CD4-positive, alpha-beta T cell treated with Interleukin-1 beta for 1 hour (primary cell): ENCODE data around the gene SASH1.
A peak's percentile ranks its signal among the peaks of the same experiment; 100 is the strongest.

Experiments
- DNase-seq, 2 donors: peaks; one replicate each; pipeline ENCODE4 v3.0.0-alpha.2; 2020 to 2022

SASH1 gene

DNA sequence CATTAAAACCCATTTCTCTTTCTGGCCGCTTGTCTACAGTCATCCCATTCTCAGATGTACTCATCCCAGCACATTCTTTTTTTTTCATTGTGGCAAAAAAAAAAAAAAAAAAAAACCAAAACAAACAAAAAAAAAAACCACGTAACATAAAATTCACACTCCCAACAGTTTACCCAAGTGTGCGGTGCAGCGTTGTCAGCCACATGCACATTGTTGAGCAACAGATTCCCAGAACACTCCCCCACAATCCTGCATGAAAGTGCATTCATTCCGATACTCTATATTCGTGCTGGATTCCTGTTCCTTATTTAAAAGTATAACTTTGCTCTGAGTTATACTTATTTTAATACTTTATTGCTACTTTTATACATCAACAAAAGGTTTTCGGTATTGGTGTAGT is 96.0 kb downstream of the SASH1 start:
- DNase-seq, result no peak

DNA sequence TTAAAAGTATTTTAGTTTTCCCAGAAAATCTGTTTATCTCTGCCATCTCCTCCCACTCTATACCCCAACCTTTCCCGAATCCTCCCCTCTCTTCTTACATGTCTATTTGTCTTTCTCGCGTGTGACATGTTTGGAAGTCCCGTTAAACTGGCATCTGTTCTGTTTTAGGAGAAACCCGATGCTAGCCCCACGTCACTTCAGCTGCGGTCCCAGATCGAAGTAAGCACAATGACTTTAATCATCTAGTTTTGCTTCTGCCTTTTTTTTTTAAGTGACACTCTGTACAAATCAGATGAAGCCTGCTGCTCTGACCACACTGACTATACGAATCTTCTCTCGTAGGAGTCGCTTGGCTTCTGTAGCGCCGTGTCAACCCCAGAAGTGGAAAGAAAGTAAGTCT is 97.4 kb downstream of the SASH1 start:
- no peak for DNase-seq

DNA sequence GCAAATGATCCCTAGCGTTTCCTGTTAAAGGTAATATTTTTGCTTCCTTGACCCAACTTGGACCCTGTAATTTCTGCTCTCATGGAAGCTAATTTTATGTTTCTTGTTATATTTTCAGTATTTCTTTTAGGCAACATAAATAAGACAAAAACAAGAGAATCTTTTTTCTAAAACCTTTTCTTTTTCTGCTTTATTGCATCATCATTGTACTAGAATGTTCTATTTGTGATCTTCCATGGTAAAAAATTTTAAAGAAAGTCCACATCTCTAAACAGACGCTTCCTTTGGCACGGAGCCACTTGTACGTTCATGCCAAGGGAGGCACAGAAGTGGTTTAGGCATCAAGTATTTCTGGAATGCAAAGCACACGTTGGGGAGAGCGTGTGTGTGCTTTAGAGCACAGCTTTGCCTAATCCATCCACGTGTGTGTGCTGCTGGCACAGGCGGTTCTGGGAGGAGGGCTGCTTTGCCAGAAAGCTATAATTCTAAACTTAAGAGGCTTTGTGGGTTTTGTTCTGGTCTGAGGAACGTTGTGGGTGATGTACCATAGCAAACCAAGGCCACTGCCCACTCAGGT is 98.3 kb downstream of the SASH1 start:
- no peak for DNase-seq

DNA sequence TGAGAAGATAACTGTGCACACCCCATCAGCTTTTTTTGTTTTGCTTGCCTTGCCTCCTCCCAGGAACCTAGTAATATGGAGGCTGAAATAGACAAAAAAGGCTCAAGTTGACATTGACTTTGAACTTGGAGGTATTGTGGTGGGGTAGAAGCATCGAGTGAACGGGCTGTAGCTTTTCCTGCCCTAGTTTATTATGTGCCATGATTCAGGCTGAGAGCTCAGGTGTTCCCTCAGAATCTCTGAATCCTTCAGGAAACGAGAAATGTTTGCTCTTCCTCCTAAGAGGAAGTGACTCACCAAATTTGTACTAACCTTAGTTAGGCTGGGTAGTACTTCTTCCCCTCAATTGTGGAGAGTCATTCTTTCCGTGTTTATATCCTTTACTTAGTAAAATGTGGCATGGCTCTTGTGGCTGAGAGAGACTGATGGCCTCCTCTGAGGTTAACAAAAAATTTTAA is 98.8 kb downstream of the SASH1 start:
- DNase-seq, result no peak

DNA sequence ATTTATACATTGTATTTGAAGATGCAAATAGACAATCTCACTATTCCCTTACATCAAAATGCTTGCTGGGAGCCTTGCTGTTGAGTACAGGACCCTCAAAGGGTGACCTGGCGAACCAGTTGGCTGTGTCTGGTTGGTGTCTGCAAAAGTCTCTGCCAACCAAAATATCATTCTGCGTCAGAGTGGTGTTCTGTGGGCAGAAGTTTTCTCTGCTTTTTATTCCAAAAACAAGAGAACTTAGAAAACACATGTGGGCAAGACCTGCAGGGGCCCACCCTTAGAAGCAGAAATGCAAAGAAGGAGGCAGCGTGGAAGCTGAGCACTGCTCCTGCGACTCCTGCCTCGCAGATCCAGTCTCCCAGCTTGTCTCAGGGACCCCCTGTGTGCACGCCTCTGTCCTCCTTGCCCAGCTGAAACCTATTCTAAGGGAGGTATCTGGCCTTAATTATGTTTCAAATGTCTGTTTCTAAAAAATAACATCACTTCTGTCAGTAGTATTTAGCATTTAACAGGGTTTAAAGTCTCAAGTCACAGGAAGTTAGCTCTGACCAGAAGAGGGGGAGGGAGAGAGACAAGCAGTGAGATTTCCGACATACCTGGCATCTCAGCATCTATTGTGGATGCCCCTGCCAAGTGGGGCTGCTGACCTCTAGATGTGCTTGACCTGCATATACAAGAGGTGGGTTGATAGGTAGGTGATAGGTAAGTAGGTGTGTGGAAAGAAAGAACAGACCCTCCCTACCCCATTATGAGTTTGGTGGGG is 101.3 kb downstream of the SASH1 start:
- DNase-seq, result no peak

DNA sequence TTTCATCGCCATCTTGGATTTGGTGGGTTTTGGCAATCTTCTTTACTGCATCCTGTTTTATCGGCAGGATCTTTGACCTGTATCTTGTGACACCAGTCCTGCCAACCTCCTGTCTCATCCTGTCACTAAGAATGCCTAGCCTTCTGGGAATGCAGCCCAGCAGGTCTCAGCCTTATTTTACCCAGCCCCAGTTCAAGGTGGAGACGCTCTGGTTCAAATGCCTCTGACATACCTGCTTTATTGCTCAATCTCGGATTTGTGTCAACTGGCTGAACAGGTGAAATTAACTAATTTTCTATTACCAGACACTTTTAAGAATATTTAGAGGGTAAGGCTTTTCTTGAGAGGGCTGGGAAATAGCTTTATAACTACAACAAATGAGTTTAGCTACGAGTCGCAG is 102.5 kb downstream of the SASH1 start:
- no peak for DNase-seq

DNA sequence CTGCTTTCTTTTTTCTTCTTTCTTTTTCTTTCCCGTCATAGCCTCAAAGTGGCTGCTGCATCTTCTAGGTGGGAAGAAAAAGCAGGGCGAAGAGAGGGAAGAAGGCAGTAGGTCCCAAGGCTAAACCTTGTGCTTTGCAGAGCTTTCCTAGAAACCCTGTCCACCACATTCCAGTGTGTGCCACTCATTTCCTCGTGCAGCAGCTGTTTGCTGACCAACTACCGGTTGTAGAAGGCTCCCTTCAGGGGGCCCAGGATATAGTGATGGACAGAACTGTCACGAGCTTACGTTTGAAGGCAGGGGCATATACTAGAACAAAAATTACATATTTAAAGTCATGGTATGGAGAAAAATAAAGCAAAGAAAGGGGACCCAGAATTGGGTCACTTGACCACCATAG is 103.0 kb downstream of the SASH1 start:
- DNase-seq, result no peak

DNA sequence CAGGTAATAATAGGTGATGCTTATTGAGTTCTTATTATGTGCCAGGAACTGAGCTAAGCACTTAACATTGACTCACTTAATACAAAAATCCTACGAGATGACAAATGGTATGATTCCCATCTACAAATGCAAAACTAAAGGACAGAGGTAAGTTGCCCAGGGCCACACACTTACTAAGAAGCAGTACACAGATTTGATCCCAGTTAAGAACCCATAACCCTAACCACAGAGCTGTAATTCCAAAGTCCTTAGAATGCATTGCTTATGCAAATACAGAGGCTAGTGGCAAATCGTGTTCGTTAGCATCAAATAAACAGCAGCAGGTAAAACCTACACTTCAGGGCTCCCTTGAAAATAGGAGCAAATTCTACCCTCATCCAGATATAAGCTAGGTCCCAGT is 104.0 kb downstream of the SASH1 start:
- DNase-seq, result no peak

DNA sequence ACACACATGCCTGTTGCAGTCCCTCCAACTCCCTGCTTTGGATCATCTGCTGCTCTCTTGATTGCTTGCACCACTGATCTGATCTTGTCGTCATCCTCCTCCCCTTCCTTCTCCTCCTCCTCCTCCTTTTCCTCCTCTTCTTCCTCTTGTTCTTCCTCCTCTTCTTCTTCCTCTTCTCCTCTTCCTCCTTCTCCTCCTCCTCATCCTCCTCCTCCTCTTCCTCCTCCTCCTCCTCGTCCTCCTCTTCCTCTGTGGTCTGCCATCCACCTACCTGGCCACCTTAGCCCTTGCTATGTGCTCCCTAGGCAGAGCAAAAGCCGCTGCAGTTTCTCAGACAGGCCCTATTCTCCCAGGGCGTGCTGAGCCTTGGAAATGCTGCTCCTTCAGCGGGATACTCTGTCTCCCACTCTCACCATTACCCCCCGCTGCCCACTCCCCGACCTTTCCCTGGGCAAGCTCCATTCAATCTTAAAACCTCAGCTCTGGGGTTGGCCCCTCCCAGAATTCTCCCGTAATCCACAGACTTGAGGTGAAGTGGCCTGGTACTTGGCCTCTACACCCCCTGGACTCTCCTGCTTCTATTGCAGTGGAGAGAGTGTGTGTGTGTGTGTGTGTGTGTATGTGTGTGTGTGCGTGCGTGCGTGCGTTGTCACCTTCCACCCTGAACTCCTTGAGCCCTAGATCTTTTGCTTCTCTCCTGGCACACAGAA is 105.0 kb downstream of the SASH1 start:
- DNase-seq, result no peak

DNA sequence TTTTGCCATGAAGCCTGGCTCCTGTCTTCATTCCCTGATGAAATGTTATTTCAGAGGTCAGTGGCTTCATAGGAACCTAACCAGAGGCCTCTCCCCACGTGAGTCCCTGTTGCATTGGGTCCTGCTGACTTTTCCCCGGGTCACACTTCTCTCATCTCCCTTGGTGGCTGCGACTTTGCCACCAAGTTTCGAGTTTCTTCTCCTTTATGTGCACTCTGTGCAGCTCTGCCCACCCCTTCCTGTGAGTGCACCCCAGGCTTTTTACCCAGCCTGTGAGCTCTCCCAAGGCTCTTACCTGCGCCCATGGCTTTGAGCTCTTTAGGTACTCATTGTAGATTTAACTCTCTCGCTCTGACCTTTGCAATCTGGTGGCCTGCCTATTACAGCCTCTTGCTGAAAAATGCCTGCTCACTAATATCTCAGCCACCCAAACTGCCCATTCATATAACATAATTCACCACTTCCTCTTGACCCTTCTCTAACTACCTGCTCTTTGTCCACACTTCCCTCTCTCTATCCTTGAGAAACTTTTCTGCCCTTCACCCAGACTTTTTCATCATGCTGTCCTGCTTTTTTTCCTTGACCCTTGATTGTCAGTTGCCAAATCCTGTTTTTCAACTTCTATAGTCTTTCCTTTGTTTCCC is 105.9 kb downstream of the SASH1 start:
- no peak for DNase-seq

DNA sequence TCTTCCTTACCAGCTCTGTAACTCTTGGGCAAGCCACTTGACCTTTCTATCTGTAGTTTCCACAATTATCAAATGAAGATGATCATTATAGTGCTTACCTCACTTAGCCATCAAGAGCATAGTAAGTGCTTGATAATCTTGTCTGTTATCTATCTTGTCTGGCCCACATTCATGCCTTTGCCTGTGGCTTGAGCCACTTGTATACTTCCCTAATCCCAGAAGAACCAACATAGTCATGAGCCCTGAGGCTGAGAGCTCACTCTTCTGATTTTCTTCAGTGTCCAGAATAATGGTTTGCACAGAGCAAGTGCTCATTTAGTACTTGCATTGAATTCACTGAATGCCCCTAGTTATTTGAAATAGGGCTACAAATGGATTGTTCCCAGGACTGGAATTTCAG is 108.2 kb downstream of the SASH1 start:
- no peak for DNase-seq

DNA sequence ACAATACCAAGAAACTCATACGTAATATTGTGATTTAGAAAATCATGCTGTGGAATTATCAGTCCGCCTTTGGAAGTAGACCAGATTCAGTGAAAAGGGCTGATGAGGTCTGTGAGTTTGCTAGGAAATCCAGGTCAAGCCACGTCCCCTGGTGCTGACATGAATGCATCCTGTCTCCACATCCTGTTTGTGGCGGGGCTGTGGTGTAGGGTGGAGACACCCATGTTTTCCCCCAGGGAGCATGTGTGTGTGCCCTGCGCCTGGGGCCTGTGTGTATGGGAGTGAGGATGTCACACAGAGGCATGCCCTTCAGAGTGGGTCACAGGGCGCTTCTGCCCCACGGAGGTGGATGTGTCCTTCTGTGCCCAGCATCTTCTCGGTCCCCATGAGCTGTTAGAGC is 109.1 kb downstream of the SASH1 start:
- peak in 1 of 2 donors; percentile 30 for DNase-seq

DNA sequence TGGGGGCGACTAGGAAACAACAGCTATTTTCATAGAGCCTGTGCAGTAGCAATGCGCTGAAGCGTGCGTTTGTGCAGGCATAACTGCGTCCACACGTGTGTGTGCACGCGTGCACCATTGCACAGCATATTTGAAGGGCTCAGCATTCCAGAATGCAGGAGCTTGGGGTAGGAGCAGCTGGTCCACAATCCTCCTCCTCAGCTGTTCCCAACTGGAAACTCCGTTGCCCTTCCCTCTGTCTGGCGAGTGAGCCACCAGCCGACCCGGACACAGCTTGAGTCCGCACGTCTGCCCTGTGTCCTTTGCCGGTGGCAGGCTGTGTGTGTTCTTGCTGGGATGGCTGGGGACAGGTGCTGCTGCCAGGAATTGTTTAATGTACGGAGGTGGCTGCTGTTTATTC is 110.2 kb downstream of the SASH1 start:
- DNase-seq, result no peak

DNA sequence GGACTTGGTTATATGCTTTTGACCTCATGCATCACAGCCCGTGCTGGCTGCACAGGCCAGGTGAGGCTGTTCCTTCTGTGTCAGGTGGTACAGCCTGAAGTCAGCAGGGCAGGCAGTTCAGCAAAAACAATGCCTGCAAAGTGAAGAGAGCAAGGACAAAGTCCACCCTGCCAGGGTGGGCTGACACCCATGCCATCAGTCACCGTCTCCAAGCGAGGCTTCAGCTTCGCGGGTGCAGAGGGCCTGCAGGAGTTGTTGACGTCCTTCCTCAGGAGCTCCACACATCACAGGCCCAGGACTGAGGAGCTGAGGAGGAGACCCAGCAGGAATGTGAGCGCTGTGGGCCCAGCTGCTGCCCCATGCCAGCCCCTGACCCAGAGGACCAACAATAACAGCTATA is 111.3 kb downstream of the SASH1 start:
- no peak for DNase-seq

DNA sequence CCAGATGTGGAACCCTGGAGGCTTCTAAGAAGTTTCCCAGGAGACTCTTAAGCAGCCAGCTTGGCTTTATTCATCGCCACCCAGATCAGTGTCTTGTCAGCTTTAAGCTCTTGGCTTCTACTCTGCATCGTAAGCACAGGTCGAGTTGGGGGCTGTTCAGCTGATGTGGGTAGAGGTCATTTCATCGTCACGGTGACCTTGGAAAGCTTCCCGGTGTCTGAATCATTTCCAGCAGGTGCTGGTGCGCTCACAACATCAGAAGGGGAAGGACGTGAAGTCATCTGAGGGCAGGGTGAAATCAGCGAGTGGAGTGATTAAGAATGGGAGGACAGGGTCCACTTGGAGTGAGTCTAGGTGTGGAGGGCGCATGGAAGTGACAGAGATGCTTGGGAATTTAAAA is 112.6 kb downstream of the SASH1 start:
- no peak for DNase-seq

DNA sequence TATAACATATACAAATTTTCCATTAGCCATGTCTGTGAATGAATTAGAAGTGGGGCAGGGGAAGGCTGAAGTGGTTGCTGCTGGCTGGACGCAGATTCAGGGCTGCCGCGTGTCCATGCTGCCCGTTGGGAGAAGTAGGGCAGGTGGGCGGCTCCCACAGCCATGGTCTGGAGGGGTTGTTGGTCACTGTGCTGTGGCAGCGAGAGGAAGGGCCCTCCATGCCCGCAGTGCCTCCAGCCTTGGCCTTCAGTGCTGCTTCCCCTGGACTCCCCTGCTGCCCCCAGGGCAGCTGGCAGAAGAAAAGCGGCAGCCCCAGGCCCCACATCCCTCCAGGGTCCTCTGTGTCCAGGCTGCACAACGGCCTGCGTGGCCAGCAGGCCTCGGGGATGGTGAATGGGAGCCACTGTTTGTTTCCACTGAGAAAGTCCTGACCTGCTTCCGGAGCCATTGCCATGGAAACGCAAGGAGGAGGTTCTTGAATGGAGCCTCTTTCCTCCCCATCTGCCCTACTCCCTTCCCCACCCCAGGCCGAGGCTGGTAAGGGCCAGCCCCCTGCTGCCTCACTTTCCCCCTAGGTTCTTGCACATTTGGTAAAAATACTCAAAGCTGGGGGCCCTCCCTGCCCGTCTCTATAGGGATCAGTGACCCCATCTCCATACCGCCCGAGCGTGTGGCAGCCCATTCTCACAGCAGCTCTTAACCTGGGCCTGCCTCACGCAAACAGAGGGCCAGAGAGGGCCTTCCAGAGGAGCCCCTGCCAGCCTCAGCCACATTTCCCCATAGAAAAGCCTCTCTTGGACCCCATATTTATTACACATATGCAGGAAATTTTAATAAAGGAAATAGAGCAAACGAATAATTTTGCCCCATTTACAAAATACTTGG is 113.3 kb downstream of the SASH1 start:
- no peak for DNase-seq

DNA sequence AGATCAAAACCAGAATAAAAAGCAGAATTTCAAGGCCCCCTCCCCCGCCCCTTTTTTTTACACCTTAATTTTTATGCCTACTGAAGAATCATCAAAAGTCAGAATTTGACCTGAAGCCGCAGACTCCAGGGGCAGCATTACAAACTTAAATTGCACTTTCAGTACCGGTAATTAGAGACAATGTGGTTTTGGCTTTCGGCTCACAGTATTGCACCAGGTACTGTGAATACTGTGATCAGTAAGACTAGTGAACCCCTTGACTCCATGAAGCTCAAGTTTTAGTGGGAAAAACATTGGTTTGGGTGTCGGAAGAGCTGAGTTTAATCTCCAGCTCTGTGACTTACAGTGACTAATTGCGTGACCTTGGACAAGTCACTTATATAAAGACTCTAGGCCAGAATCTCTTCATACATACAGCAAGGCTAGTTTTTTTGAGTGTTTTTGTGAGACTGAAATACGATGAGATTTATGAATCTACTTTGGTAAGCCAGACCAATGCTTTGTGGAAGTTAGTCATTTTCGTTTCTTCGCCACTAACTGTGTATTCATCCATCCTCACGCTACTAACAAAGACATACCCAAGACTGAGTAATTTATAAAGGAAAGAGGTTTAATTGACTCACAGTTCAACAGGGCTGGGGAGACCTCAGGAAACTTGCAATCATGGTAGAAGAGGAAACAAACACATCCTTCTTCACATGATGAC is 114.7 kb downstream of the SASH1 start:
- DNase-seq, result no peak

DNA sequence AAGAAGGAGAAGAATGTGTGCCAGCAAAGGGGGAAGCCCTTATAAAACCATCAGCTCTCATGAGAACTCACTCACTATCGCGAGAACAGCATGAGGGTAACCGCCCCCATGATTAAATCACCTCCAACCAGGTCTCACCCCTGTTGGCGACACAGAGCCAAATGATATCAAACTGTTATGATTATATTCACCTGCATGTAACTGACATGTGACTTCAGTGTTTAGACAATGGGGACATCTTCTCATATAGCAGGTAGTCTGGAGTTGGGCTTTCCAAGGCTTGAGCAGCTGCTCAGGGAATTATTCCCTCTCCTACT is 115.2 kb downstream of the SASH1 start:
- no peak for DNase-seq

DNA sequence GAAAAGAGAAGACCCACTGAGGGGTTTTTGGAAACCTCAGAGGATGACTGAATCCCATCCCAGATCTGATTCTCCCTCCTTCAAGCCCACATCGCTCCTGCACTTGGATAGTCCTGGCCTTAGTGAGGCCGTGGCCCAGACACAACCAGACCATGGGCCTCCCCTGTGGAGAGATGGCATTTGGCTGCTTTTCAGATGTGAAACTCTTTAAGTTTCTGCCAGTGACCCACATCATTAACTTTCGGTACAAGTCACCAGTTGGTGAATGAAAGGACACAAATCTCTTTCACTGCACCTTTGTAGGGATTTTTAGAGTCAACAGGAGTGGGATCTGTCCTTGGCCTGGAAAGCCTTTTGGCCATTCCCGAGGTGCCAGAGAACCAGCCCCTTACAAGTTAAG is 116.6 kb downstream of the SASH1 start:
- no peak for DNase-seq

DNA sequence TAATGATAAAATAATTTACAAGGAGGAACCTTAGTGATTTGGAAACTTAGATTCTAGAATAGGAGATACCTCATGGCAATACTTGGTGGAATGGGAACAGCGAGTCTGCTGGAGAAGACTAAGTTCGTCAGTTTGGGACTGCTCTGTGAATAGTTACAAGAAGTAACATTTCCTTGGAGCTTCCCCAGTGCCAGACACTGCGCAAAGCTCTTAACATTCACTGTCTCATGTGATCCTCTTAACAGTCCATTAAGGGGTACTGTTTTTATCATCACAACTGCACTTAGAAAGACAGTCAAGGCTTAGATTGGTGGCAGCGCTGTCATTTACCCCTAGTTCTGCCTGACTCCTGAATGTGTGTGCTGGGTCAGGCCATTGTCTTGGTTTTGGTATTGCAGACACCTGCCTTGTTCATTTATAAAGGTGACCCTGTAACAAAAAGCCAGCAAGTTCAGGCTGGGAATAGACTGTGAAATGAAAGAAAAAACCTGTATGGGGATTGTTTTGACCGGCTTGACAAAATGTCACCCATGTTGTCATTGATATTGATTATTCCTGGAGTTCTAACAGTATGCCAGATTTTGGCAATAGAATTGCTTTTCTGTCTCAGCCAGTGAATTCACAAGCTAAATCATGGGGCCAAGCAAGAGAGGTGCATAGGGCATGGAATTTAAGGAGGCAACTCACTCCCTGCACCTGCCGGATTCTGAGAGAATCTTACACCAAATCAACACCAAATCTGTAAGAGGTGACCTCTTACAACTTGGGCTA is 118.4 kb downstream of the SASH1 start:
- DNase-seq, result no peak

DNA sequence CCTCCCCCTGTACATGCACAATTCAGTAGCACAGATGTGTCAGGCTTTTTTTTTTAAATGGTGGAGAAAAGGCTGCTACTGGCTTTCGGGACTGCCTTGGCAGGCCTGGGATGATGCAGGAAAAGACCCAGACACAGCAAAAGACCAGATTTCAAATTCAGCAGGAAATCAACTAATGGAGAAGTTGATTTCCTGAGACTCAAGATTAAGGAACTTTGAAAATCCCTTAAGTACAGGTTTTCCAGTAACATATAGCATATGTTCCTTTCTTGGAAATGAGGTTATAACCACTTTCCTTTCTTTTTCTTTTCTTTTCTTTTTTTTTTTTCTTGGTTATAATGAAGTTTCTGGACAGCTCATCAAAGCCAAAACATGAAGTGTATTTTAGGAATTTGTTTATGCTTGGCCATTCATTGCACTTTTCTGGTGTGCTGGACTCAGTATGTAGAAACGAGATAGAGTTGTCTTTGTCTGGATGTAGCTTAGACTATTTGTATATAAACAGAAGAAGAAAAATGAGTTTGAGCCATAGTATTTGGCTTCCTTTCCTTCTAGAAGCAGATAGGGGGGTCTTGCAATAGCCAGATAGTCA is 119.4 kb downstream of the SASH1 start:
- DNase-seq, result no peak
